Vagina (tissue), 2 donors: Measurements from ENCODE around the gene ELL2.

Experiments used
- CTCF ChIP-seq, 3 experiments: fragments of 450-650 bp in 2 of 3; fragments of 200-600 bp in 1 of 3; sonication (generic) in 1 of 3; IDR thresholded peaks; one replicate each; pipeline ENCODE4 v1.5.1; 2017 to 2019; ENCODE audit warnings: antibody characterized with exemption in 3 of 3, mild to moderate bottlenecking in 2 of 3, moderate library complexity in 2 of 3
- POLR2A ChIP-seq, 2 donors: fragments of 450-650 bp; IDR thresholded peaks; one replicate each; pipeline ENCODE4 v1.6.1; 2017; ENCODE audit warnings: antibody characterized with exemption in 2 of 2, mild to moderate bottlenecking in 2 of 2, moderate library complexity in 2 of 2

DNA sequence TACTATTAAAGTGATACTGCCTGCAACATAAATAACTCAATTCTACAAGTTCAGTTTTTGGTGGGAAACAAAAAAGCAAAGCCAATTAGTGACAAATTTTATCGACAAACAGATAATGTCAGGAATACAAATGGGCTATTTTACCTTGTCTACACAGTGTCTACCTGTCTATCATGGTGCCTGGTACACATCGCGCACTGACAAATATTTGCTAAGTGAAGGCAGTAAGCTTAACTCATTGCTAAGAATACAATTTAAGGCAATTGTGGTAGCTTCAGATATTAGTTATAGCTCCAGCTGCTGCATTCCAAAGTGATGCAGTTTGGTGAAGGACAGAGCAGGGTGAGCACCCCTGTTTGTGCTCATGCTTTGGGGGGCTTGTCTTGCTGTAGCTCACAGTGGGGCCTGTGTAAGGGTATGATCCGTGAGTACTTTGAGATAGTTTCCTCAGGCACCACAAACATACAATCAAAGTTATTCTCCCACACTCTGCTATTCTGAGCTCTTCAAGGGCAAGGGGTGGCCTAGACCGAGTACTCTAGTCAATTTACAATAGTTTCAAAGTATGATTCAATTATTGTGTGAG lies 24.7 kb downstream of the ELL2 start:
- TF ChIP-seq CTCF (IDR thresholded peaks at IDR 0.05) (no peak), POLR2A (IDR thresholded peaks at IDR 0.05) (no peak)
